ENCODE data around the gene DBN1.

- TF ChIP-seq CTCF (conservative IDR thresholded peaks at IDR 0.05 in 1 of 2, IDR thresholded peaks at IDR 0.05 in 1 of 2; ENCODE audit: extremely low read depth in 1 of 2, insufficient read depth in 1 of 2, low read depth in 1 of 2, low read length in 2 of 2) (no peak), EZH2 (IDR thresholded peaks at IDR 0.05; ENCODE audit: borderline replicate concordance, low read length) (no peak)
Observed at GRCh38 chr5:177504086-177505056, 30.9 kb upstream of the DBN1 start.
